ENCODE data around the gene RPS4Y1. TPM values are rescaled to one million over a fixed set of nuclear protein-coding genes. Genes with fewer than 3 reads are reported as not detected.
"Not testable (repeated sequence)": the region's sequence is repeated elsewhere in the genome, so short reads cannot be mapped to it uniquely, and the experiment has no call there.

The RPS4Y1 gene
- total RNA-seq, 1 experiment from 2014 or later = not detected

- DNase-seq = no peak
- Histone ChIP-seq H3K27me3 (ENCODE audit: insufficient read depth, low read depth) (no peaks in the 10 kb centered on the region), H3K9me3 (ENCODE audit: insufficient read depth, low read depth) (no peaks in the 10 kb centered on the region), H3K4me2 (no peak overlapping the region), H3K9me2 (ENCODE audit: insufficient read depth) (no peaks in the 10 kb centered on the region), H3K36me3 (ENCODE audit: low read depth) (no peaks in the 10 kb centered on the region), H2AFZ (no peak overlapping the region), H3K4me3 (no peak overlapping the region), H3K27ac (no peak overlapping the region), H4K20me1 (ENCODE audit: insufficient read depth) (no peaks in the 10 kb centered on the region), H3K79me2 (ENCODE audit: low read depth) (no peaks in the 10 kb centered on the region), H3K4me1 (replicated peaks; ENCODE audit: insufficient read depth) (no peaks in the 10 kb centered on the region), H3F3A (ENCODE audit: insufficient read depth, low read depth) (no peaks in the 10 kb centered on the region)
- intact Hi-C loops (cut with micrococcal nuclease; ENCODE audit: unreplicated experiment) = no loop called here
- BruUV-seq (replicated peaks) = no TSS peak
- POLR2A ChIA-PET (ENCODE audit: unreplicated experiment) = no interaction called here
- CTCF ChIA-PET = no interaction called here
- no peak for TF ChIP-seq CTCF (conservative IDR thresholded peaks at IDR 0.05)
- no peak for TF ChIP-seq EZH2 (IDR thresholded peaks at IDR 0.05; ENCODE audit: low read depth)
Observed at GRCh38 chrY:2868035-2868607, 26.7 kb downstream of the RPS4Y1 start.

GRCh38 chrY:2872234-2872633, 30.8 kb downstream of the RPS4Y1 start:
- H3K4me1 ChIP-seq (replicated peaks; ENCODE audit: insufficient read depth); H2AFZ ChIP-seq; H3K36me3 ChIP-seq (ENCODE audit: low read depth); CTCF ChIA-PET; H3K9me3 ChIP-seq (ENCODE audit: insufficient read depth, low read depth); POLR2A ChIA-PET (ENCODE audit: unreplicated experiment); DNase-seq; H3K9me2 ChIP-seq (ENCODE audit: insufficient read depth); H3K79me2 ChIP-seq (ENCODE audit: low read depth); H3K4me2 ChIP-seq; H3K27me3 ChIP-seq (ENCODE audit: insufficient read depth, low read depth); intact Hi-C loops (cut with micrococcal nuclease; ENCODE audit: unreplicated experiment); BruUV-seq (replicated peaks); H3F3A ChIP-seq (ENCODE audit: insufficient read depth, low read depth); H4K20me1 ChIP-seq (ENCODE audit: insufficient read depth); H3K27ac ChIP-seq; H3K4me3 ChIP-seq: not testable (repeated sequence)

DNA sequence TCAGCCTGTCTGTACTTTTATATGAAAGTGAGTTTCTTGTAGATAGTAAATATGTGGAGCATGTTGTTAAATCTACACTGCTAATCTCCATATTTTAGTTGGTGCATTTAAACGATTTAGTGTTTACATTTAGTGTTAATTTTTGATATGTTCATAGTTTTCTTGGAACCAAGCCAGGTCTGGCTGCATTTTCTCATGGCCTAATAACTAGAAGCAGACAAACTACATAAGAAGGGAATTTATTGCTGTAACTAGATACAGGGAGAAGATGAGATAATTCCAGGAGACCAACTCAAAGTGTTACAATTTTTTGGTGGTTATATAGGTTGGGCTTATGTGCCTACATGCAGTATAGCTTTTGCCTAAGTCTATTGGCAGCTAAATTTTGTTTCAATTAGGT, 32.8 kb downstream of the RPS4Y1 start:
- no peak for DNase-seq
- no peaks in the 10 kb centered on the region for H3K36me3 ChIP-seq (ENCODE audit: low read depth)
- H3F3A ChIP-seq (ENCODE audit: insufficient read depth, low read depth) = no peaks in the 10 kb centered on the region
- H3K9me2 ChIP-seq (ENCODE audit: insufficient read depth) = no peaks in the 10 kb centered on the region
- H3K27me3 ChIP-seq (ENCODE audit: insufficient read depth, low read depth) = no peaks in the 10 kb centered on the region
- no peaks in the 10 kb centered on the region for H3K79me2 ChIP-seq (ENCODE audit: low read depth)
- no peak overlapping the region for H2AFZ ChIP-seq
- TF ChIP-seq EZH2 (IDR thresholded peaks at IDR 0.05; ENCODE audit: low read depth) = no peak
- TF ChIP-seq CTCF (conservative IDR thresholded peaks at IDR 0.05) = no peak
- no peaks in the 10 kb centered on the region for H3K9me3 ChIP-seq (ENCODE audit: insufficient read depth, low read depth)
- BruUV-seq (replicated peaks) = no TSS peak
- H4K20me1 ChIP-seq (ENCODE audit: insufficient read depth) = no peaks in the 10 kb centered on the region
- POLR2A ChIA-PET (ENCODE audit: unreplicated experiment) = no interaction called here
- no peak overlapping the region for H3K4me2 ChIP-seq
- H3K4me3 ChIP-seq = no peak overlapping the region
- H3K27ac ChIP-seq = no peak overlapping the region
- intact Hi-C loops (cut with micrococcal nuclease; ENCODE audit: unreplicated experiment) = no loop called here
- H3K4me1 ChIP-seq (replicated peaks; ENCODE audit: insufficient read depth) = no peaks in the 10 kb centered on the region
- CTCF ChIA-PET = no interaction called here

DNA sequence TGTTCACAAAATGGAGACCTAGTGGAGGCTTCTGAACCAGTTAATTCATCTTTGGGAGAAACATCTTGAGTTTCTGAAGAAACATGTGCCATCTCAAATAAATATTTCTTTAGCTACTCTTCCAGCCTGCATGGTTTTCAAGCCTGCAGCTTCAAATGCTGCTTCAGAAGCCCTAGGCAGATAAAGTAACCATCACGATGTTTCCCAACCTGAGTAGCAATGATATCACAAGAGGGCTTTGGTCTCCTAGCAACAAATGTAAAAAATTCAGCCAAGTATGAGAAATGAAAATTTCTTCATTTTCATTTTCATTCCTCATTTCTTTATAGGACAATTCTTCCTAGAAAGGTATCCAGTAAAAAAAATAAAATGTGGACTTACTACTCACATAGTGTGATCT, 42.2 kb downstream of the RPS4Y1 start:
- Histone ChIP-seq H3F3A (ENCODE audit: insufficient read depth, low read depth) (no peaks in the 10 kb centered on the region), H4K20me1 (ENCODE audit: insufficient read depth) (no peaks in the 10 kb centered on the region), H2AFZ (no peak overlapping the region), H3K9me2 (ENCODE audit: insufficient read depth) (no peaks in the 10 kb centered on the region), H3K27ac (no peak overlapping the region), H3K36me3 (ENCODE audit: low read depth) (no peaks in the 10 kb centered on the region), H3K9me3 (ENCODE audit: insufficient read depth, low read depth) (no peaks in the 10 kb centered on the region), H3K4me3 (no peak overlapping the region), H3K79me2 (ENCODE audit: low read depth) (no peaks in the 10 kb centered on the region), H3K27me3 (ENCODE audit: insufficient read depth, low read depth) (no peaks in the 10 kb centered on the region), H3K4me1 (replicated peaks; ENCODE audit: insufficient read depth) (no peaks in the 10 kb centered on the region), H3K4me2 (no peak overlapping the region)
- intact Hi-C loops (cut with micrococcal nuclease; ENCODE audit: unreplicated experiment) = no loop called here
- POLR2A ChIA-PET (ENCODE audit: unreplicated experiment) = no interaction called here
- DNase-seq = no peak
- TF ChIP-seq CTCF (conservative IDR thresholded peaks at IDR 0.05) (no peak), EZH2 (IDR thresholded peaks at IDR 0.05; ENCODE audit: low read depth) (no peak)
- BruUV-seq (replicated peaks) = no TSS peak
- CTCF ChIA-PET = no interaction called here
